H9 (cell line): ENCODE measurements around the gene SPATA17. TPM values are rescaled to one million over a fixed set of nuclear protein-coding genes. Genes with fewer than 3 reads are reported as not detected.

Source experiments
- DNase-seq: peaks from one replicate; pipeline ENCODE4 v3.0.0-alpha.2; 2017
- H2AFZ ChIP-seq: one replicate; pipeline ENCODE4 v1.6.1; 2013; ENCODE audit warnings: mild to moderate bottlenecking, low read length, control low read depth, moderate library complexity
- H2AK5ac ChIP-seq: 2 replicates; pipeline ENCODE4 v1.6.1; 2013; ENCODE audit warnings: low read length, control low read depth, mixed read lengths; ENCODE audit not compliant: insufficient read length
- H2BK120ac ChIP-seq: one replicate; pipeline ENCODE4 v1.6.1; 2013; ENCODE audit warnings: low read depth, mild to moderate bottlenecking, low read length, control low read depth, inconsistent platforms; ENCODE audit not compliant: poor library complexity, severe bottlenecking
- H2BK12ac ChIP-seq: 2 replicates; pipeline ENCODE4 v1.6.1; 2013; ENCODE audit warnings: low read length, control low read depth, mixed read lengths, low read depth; ENCODE audit not compliant: insufficient read length
- H2BK15ac ChIP-seq: 2 replicates; pipeline ENCODE4 v1.6.1; 2013; ENCODE audit warnings: low read depth, low read length, control low read depth
- H2BK20ac ChIP-seq: one replicate; pipeline ENCODE4 v1.6.1; 2013; ENCODE audit warnings: low read depth, mild to moderate bottlenecking, low read length, control low read depth, inconsistent platforms; ENCODE audit not compliant: poor library complexity, severe bottlenecking
- H2BK5ac ChIP-seq: 2 replicates; pipeline ENCODE4 v1.6.1; 2013; ENCODE audit warnings: low read length, control low read depth, mixed read lengths; ENCODE audit not compliant: insufficient read length
- H3K14ac ChIP-seq: 2 replicates; pipeline ENCODE4 v1.6.1; 2013; ENCODE audit warnings: low read length, control low read depth; ENCODE audit not compliant: insufficient read depth
- H3K18ac ChIP-seq: 2 replicates; pipeline ENCODE4 v1.6.1; 2013; ENCODE audit warnings: low read depth, mild to moderate bottlenecking, mixed read lengths, low read length, control low read depth; ENCODE audit not compliant: insufficient read length
- H3K23ac ChIP-seq: 2 replicates; pipeline ENCODE4 v1.6.1; 2013; ENCODE audit warnings: low read length, control low read depth, mixed read lengths, low read depth; ENCODE audit not compliant: insufficient read length
- H3K23me2 ChIP-seq: 2 replicates; pipeline ENCODE4 v1.6.1; 2013; ENCODE audit warnings: low read depth, mild to moderate bottlenecking, mixed read lengths, low read length, control low read depth; ENCODE audit not compliant: insufficient read length, poor library complexity, severe bottlenecking
- H3K27ac ChIP-seq: 2 replicates; pipeline ENCODE4 v1.5.1; 2013; ENCODE audit warnings: low read length, control low read depth, mixed read lengths, low read depth; ENCODE audit not compliant: insufficient read length
- H3K27me3 ChIP-seq: 2 replicates; pipeline ENCODE4 v1.6.1; 2013; ENCODE audit warnings: low read length, control low read depth, inconsistent platforms; ENCODE audit not compliant: insufficient read depth
- H3K4ac ChIP-seq: 2 replicates; pipeline ENCODE4 v1.6.1; 2013; ENCODE audit warnings: low read depth, mild to moderate bottlenecking, control low read depth, inconsistent platforms, low read length, moderate library complexity
- H3K4me1 ChIP-seq: 2 replicates; pipeline ENCODE4 v1.6.1; 2013; ENCODE audit warnings: low read length, control low read depth, inconsistent platforms; ENCODE audit not compliant: insufficient read depth
- H3K4me2 ChIP-seq: 2 replicates; pipeline ENCODE4 v1.6.1; 2013; ENCODE audit warnings: low read length, control low read depth, mixed read lengths; ENCODE audit not compliant: insufficient read length, insufficient read depth
- H3K56ac ChIP-seq: 2 replicates; pipeline ENCODE4 v1.6.1; 2013; ENCODE audit warnings: low read depth, mild to moderate bottlenecking, mixed read lengths, low read length, control low read depth; ENCODE audit not compliant: insufficient read length
- H3K79me1 ChIP-seq: 2 replicates; pipeline ENCODE4 v1.6.1; 2013; ENCODE audit warnings: low read depth, mild to moderate bottlenecking, moderate library complexity, low read length, control low read depth, inconsistent platforms; ENCODE audit not compliant: insufficient read depth, poor library complexity, severe bottlenecking
- H3K79me2 ChIP-seq: 2 replicates; pipeline ENCODE4 v1.6.1; 2013; ENCODE audit warnings: low read length, control low read depth, inconsistent platforms; ENCODE audit not compliant: insufficient read depth
- H3K9ac ChIP-seq: 2 replicates; pipeline ENCODE4 v1.6.1; 2013; ENCODE audit warnings: low read length, control low read depth, mixed read lengths; ENCODE audit not compliant: insufficient read length; ENCODE audit errors: extremely low read depth
- H3K9me3 ChIP-seq: one replicate; pipeline ENCODE4 v1.6.1; 2013; ENCODE audit warnings: low read depth, low read length, inconsistent platforms; ENCODE audit not compliant: control insufficient read depth
- H3T11ph ChIP-seq: one replicate; pipeline ENCODE4 v1.6.1; 2013; ENCODE audit warnings: mild to moderate bottlenecking, low read length, control low read depth, inconsistent platforms
- H4K20me1 ChIP-seq: one replicate; pipeline ENCODE4 v1.6.1; 2013; ENCODE audit not compliant: control insufficient read depth, insufficient read length, insufficient read depth
- H4K5ac ChIP-seq: 2 replicates; pipeline ENCODE4 v1.6.1; 2013; ENCODE audit warnings: low read depth, mild to moderate bottlenecking, mixed read lengths, low read length, control low read depth; ENCODE audit not compliant: insufficient read length
- H4K8ac ChIP-seq: replicated peaks from 2 replicates; pipeline ENCODE4 v1.6.1; 2013; ENCODE audit warnings: low read length, control low read depth, mixed read lengths, low read depth; ENCODE audit not compliant: insufficient read length
- H4K91ac ChIP-seq: 2 replicates; pipeline ENCODE4 v1.6.1; 2013; ENCODE audit warnings: low read depth, mild to moderate bottlenecking, moderate library complexity, mixed read lengths, low read length, control low read depth; ENCODE audit not compliant: insufficient read length
- H3K27ac Mint-ChIP-seq, 3 experiments: 2 replicates in 2 of 3; 3 replicates in 1 of 3; pipeline ENCODE4 v1.8.0; 2020 to 2021; ENCODE audit warnings: mixed read lengths in 3 of 3, mild to moderate bottlenecking in 1 of 3, moderate library complexity in 1 of 3
- H3K27me3 Mint-ChIP-seq: 2 replicates; pipeline ENCODE4 v1.8.0; 2021; ENCODE audit warnings: low read depth, mild to moderate bottlenecking, moderate library complexity, mixed read lengths
- H3K36me3 Mint-ChIP-seq, 3 experiments: 2 replicates in 2 of 3; 3 replicates in 1 of 3; pipeline ENCODE4 v1.8.0; 2020 to 2021; ENCODE audit warnings: low read depth in 3 of 3, mixed read lengths in 3 of 3; ENCODE audit not compliant: insufficient read depth in 1 of 3
- H3K4me1 Mint-ChIP-seq, 2 experiments: 2 replicates each; pipeline ENCODE4 v1.8.0; 2020; ENCODE audit warnings: mixed read lengths in 2 of 2
- H3K4me3 Mint-ChIP-seq, 2 experiments: 2 replicates in 1 of 2; 3 replicates in 1 of 2; pipeline ENCODE4 v1.8.0; 2020 to 2021; ENCODE audit warnings: mild to moderate bottlenecking in 2 of 2, mixed read lengths in 2 of 2, moderate library complexity in 1 of 2
- H3K9me3 Mint-ChIP-seq, 2 experiments: 2 replicates in 1 of 2; 3 replicates in 1 of 2; pipeline ENCODE4 v1.8.0; 2020; ENCODE audit warnings: mild to moderate bottlenecking in 2 of 2, mixed read lengths in 2 of 2, moderate library complexity in 1 of 2
- CTCF ChIP-seq: fragments of 200-600 bp; sonication (generic); conservative IDR thresholded peaks from 3 replicates; pipeline ENCODE4 v1.8.0; 2021; ENCODE audit warnings: antibody characterized with exemption, mild to moderate bottlenecking
- WGBS: extraction: QIAGEN DNeasy Blood & Tissue Kit; methylation state at CpG from one replicate; pipeline ENCODE4 v1.1.7; 2013; ENCODE audit warnings: missing lambda C conversion rate, low lambda C conversion rate, mixed read lengths; ENCODE audit not compliant: insufficient read length; ENCODE audit errors: extremely low coverage; 5-methylcytosine and 5-hydroxymethylcytosine counted together
- total RNA-seq: library from RNA; stranded (reverse); gene quantifications from 2 replicates; pipeline ENCODE4 v1.2.1, GENCODE V29; 2021

SPATA17 gene
- total RNA-seq, 1 experiment from 2014 or later, result 0.44 TPM

GRCh38 chr1:217650674-217651073 is 19.5 kb downstream of the SPATA17 start:
- no peak overlapping the region for H3K4me3 Mint-ChIP-seq
- no peak for TF ChIP-seq CTCF
- no CpG with 5 or more reads among the region's 4 CpGs for WGBS

More at GRCh38 chr1:217650674-217651073, 19.5 kb downstream of the SPATA17 start:
- H3K23ac ChIP-seq, result no peak overlapping the region
- no peak overlapping the region for H3K56ac ChIP-seq
- no peaks in the 10 kb centered on the region for H3K9me3 ChIP-seq
- no peak overlapping the region for H2AFZ ChIP-seq
- H2BK12ac ChIP-seq, result no peak overlapping the region
- no peak overlapping the region for H3K27ac Mint-ChIP-seq
- H3K14ac ChIP-seq, result no peak overlapping the region
- H3K18ac ChIP-seq, result no peak overlapping the region
- no peak overlapping the region for H3K4ac ChIP-seq
- no peak overlapping the region for H2BK5ac ChIP-seq
- no peaks in the 10 kb centered on the region for H3K27me3 ChIP-seq
- no peak overlapping the region for H2AK5ac ChIP-seq
- no peaks in the 10 kb centered on the region for H3K79me2 ChIP-seq
- H3T11ph ChIP-seq, result no peak overlapping the region
- H3K23me2 ChIP-seq, result no peaks in the 10 kb centered on the region
- no peaks in the 10 kb centered on the region for H3K9me3 Mint-ChIP-seq
- H3K79me1 ChIP-seq, result no peaks in the 10 kb centered on the region
- no peaks in the 10 kb centered on the region for H3K4me1 Mint-ChIP-seq
- H4K20me1 ChIP-seq, result no peaks in the 10 kb centered on the region
- no peak overlapping the region for H4K5ac ChIP-seq
- no peaks in the 10 kb centered on the region for H3K4me1 ChIP-seq
- no peak overlapping the region for H2BK15ac ChIP-seq
- no peak for DNase-seq
- no peaks in the 10 kb centered on the region for H3K36me3 Mint-ChIP-seq
- no peak overlapping the region for H2BK20ac ChIP-seq
- H2BK120ac ChIP-seq, result no peak overlapping the region
- no peaks in the 10 kb centered on the region for H3K27me3 Mint-ChIP-seq
- H3K27ac ChIP-seq, result no peak overlapping the region
- no peak overlapping the region for H3K9ac ChIP-seq
- H3K4me2 ChIP-seq, result no peak overlapping the region
- H4K91ac ChIP-seq, result no peak overlapping the region
- H4K8ac ChIP-seq, result no peak overlapping the region
